ENCODE data around the gene MED7. TPM values are rescaled to one million over a fixed set of nuclear protein-coding genes. Genes with fewer than 3 reads are reported as not detected.

The MED7 gene
- total and polyA plus RNA-seq, 7 donors, result 9.7 to 19.2 (median 14.9) TPM

- intact Hi-C loops (cut with DNase I), result no loop called here
- Histone ChIP-seq H3K4me3 (no peak within 1 kb of the TSS), H3K27ac (no peak within 1 kb of the TSS), H3K9me3 (peaks cover 0 to 3% (median 0%) of the 10 kb centered on the region in 4 donors), H3K4me1 (no peaks in the 10 kb centered on the region), H3K36me3 (no peaks in the 10 kb centered on the region), H3K27me3 (no peaks in the 10 kb centered on the region)
- 67 to 73% methylated on average over 8 of the region's 8 CpGs for WGBS, 2 donors
- TF ChIP-seq POLR2AphosphoS5 (IDR thresholded peaks at IDR 0.05) (no peak), EP300 (IDR thresholded peaks at IDR 0.05) (no peak), CTCF (IDR thresholded peaks at IDR 0.05) (no peak), POLR2A (IDR thresholded peaks at IDR 0.05) (no peak)
- DNase-seq, result no peak
Measured at GRCh38 chr5:157180374-157181264, 38.0 kb upstream of the MED7 start, which contains the start of gene ITK. Gene ITK (plus strand): TSS chr5:157180840. CDS start chr5:157180978, 138 bp downstream.

GRCh38 chr5:157178966-157179365 lies 36.3 kb upstream of the MED7 start:
- H3K4me1 ChIP-seq, result no peaks in the 10 kb centered on the region
- no peaks in the 10 kb centered on the region for H3K9me3 ChIP-seq
- intact Hi-C loops (cut with DNase I), result no loop called here
- no peak overlapping the region for H3K4me3 ChIP-seq
- TF ChIP-seq EP300 (IDR thresholded peaks at IDR 0.05) (no peak), CTCF (IDR thresholded peaks at IDR 0.05) (no peak), POLR2AphosphoS5 (IDR thresholded peaks at IDR 0.05) (no peak), POLR2A (IDR thresholded peaks at IDR 0.05) (no peak)
- 62 to 66% methylated on average over 3 of the region's 3 CpGs for WGBS, 2 donors
- DNase-seq, result no peak
- H3K27ac ChIP-seq, result no peak overlapping the region
- H3K27me3 ChIP-seq, result no peaks in the 10 kb centered on the region
- H3K36me3 ChIP-seq, result no peaks in the 10 kb centered on the region

GRCh38 chr5:157177953-157178352 lies 35.3 kb upstream of the MED7 start:
- intact Hi-C loops (cut with DNase I), result no loop called here
- Histone ChIP-seq H3K9me3 (no peaks in the 10 kb centered on the region), H3K36me3 (no peaks in the 10 kb centered on the region), H3K4me1 (no peaks in the 10 kb centered on the region), H3K27me3 (no peaks in the 10 kb centered on the region), H3K4me3 (no peak overlapping the region), H3K27ac (no peak overlapping the region)
- WGBS, 2 donors, result 48 to 66% methylated on average over 6 of the region's 6 CpGs
- TF ChIP-seq CTCF (IDR thresholded peaks at IDR 0.05) (no peak), POLR2A (IDR thresholded peaks at IDR 0.05) (no peak), EP300 (IDR thresholded peaks at IDR 0.05) (no peak), POLR2AphosphoS5 (IDR thresholded peaks at IDR 0.05) (no peak)
- DNase-seq, result no peak

GRCh38 chr5:157175071-157175612 lies 32.5 kb upstream of the MED7 start:
- no peak for DNase-seq
- Histone ChIP-seq H3K4me1 (no peaks in the 10 kb centered on the region), H3K27me3 (no peaks in the 10 kb centered on the region), H3K4me3 (no peak overlapping the region), H3K9me3 (no peaks in the 10 kb centered on the region), H3K36me3 (no peaks in the 10 kb centered on the region), H3K27ac (no peak overlapping the region)
- WGBS, 2 donors, result 88 to 95% methylated on average over 8 of the region's 8 CpGs
- TF ChIP-seq EP300 (IDR thresholded peaks at IDR 0.05) (no peak), CTCF (IDR thresholded peaks at IDR 0.05) (no peak), POLR2A (IDR thresholded peaks at IDR 0.05) (no peak), POLR2AphosphoS5 (IDR thresholded peaks at IDR 0.05) (no peak)
- intact Hi-C loops (cut with DNase I), result no loop called here

Data from sigmoid colon (tissue), 7 donors.